Panc1 (cell line): ENCODE results near the gene KIF23. TPM values are rescaled to one million over a fixed set of nuclear protein-coding genes. Genes with fewer than 3 reads are reported as not detected.
A peak's percentile ranks its signal among the peaks of the same experiment; 100 is the strongest.

Experiments used
- ATAC-seq: fragments of 200-7000 bp; cut with Tn5 transposase; 2 replicates; pipeline ENCODE4 v1.9.1; 2020; ENCODE audit warnings: mild to moderate bottlenecking, moderate library complexity
- BruUV-seq: library from RNA; stranded (reverse); fragments of 400-500 nt; replicated peaks from 2 replicates; lab custom pipeline; 2021; lab: Mats Ljungman, UMichigan
- CTCF ChIA-PET: fragments of 300-600 bp; sonication (Branson Sonifier 250); formaldehyde crosslinking; loops from one replicate; lab custom pipeline; 2022; ENCODE audit warnings: antibody characterized with exemption; lab: Charles Lee
- POLR2A ChIA-PET: fragments of 300-600 bp; sonication (Branson Sonifier 250); formaldehyde crosslinking; loops from one replicate; lab custom pipeline; 2022; ENCODE audit warnings: antibody characterized with exemption; lab: Charles Lee
- DNase-seq: peaks from one replicate; pipeline ENCODE4 v3.0.0-alpha.2; 2010; ENCODE audit warnings: low read depth, low spot score
- H3K27ac ChIP-seq: 2 replicates; pipeline ENCODE4 v1.5.1; 2011; ENCODE audit warnings: mild to moderate bottlenecking, low read length, inconsistent platforms
- H3K27me3 ChIP-seq: fragments of 200-500 bp; sonication (Bioruptor generic); 2 replicates; pipeline ENCODE4 v1.6.0; 2014; ENCODE audit warnings: low read length, inconsistent platforms; ENCODE audit not compliant: control insufficient read depth, insufficient read depth
- H3K36me3 ChIP-seq: fragments of 200-500 bp; sonication (Bioruptor generic); 2 replicates; pipeline ENCODE4 v1.5.1; 2014; ENCODE audit warnings: inconsistent platforms, mild to moderate bottlenecking, low read length, moderate library complexity; ENCODE audit not compliant: control insufficient read depth, insufficient read depth
- H3K4me1 ChIP-seq: 2 replicates; pipeline ENCODE4 v1.5.1; 2011; ENCODE audit warnings: inconsistent platforms, mild to moderate bottlenecking, low read length, moderate library complexity; ENCODE audit not compliant: control insufficient read depth, insufficient read depth
- H3K4me3 ChIP-seq, 2 experiments: 2 replicates each; pipeline ENCODE4 v1.5.1; 2011 to 2012; ENCODE audit warnings: low read depth in 2 of 2, low read length in 2 of 2, mild to moderate bottlenecking in 2 of 2, inconsistent platforms in 1 of 2, moderate library complexity in 1 of 2
- H3K9me3 ChIP-seq: fragments of 200-500 bp; sonication (Bioruptor generic); 2 replicates; pipeline ENCODE4 v1.5.1; 2014; ENCODE audit warnings: low read depth, mild to moderate bottlenecking, inconsistent platforms, low read length, moderate library complexity; ENCODE audit not compliant: control insufficient read depth, insufficient read depth
- POLR2AphosphoS5 ChIP-seq: IDR thresholded peaks from 2 replicates; pipeline ENCODE4 v1.6.1; 2012; ENCODE audit warnings: mild to moderate bottlenecking, low read depth, low read length, moderate library complexity
- SIN3A ChIP-seq: IDR thresholded peaks from 2 replicates; pipeline ENCODE4 v1.6.1; 2012; ENCODE audit warnings: low read depth, mild to moderate bottlenecking, low read length, moderate library complexity, borderline replicate concordance; ENCODE audit not compliant: insufficient read depth
- TCF7L2 ChIP-seq: IDR thresholded peaks from 2 replicates; pipeline ENCODE4 v1.6.1; 2011; ENCODE audit warnings: mild to moderate bottlenecking, low read depth, low read length, inconsistent platforms
- in situ Hi-C: cut with HindIII; loops from 2 replicates; pipeline ENCODE4 v1.10.0; 2016; ENCODE audit warnings: low sequenced_read_pairs, low pct_unique_long_range_greater_than_20kb
- intact Hi-C: fragments of 100-400 bp; cut with micrococcal nuclease; formaldehyde crosslinking; loops from one replicate; pipeline ENCODE4 v1.10.0; 2022; ENCODE audit not compliant: unreplicated experiment
- total RNA-seq: library from RNA; stranded (reverse); gene quantifications from one replicate; pipeline ENCODE4 v1.2.1, GENCODE V29; 2021; ENCODE audit not compliant: unreplicated experiment
- TF ChIP-seq, protein P1 (sequence below), 2 experiments: IDR thresholded peaks; 2 replicates each; pipeline ENCODE4 v1.6.1; 2011 to 2012; ENCODE audit warnings: low read depth in 2 of 2, control low read depth in 1 of 2, low read length in 1 of 2, mild to moderate bottlenecking in 1 of 2, moderate library complexity in 1 of 2; ENCODE audit not compliant: insufficient read depth in 1 of 2
- TF ChIP-seq, protein P2 (sequence below): fragments of 450-650 bp; IDR thresholded peaks from 2 replicates; pipeline ENCODE4 v1.5.1; 2017; ENCODE audit warnings: mild to moderate bottlenecking

Gene KIF23
- total RNA-seq, 1 experiment from 2014 or later = 82.5 TPM

DNA sequence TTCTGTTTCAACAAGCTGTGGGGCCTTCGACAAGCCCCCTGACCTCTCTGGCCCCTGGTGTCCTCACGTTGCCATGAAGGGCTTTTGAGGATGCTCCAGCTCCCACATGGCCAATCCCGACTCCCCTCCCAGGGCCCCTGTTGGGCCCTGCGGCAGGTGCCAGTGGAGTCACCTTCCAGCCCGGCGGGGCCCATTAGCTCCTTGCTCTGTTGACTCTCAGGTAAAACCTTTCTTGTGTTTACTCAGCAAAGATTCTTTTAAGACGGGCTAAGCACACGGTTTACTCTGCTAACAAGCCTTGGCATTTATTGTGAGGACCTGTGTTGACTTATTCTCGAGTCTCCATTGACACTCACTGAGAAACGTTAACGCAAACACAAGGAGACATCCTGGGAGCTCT, 53.5 kb downstream of the KIF23 start:
- Histone ChIP-seq H3K4me3 (no peak overlapping the region), H3K27me3 (no peaks in the 10 kb centered on the region), H3K27ac (peak overlapping the region; percentile 18; the same call in 1 of the 2 replicates), H3K36me3 (no peaks in the 10 kb centered on the region), H3K9me3 (no peaks in the 10 kb centered on the region), H3K4me1 (peaks cover 36% of the 10 kb centered on the region)
- no TSS peak for BruUV-seq
- TF ChIP-seq TCF7L2 (no peak), SIN3A (no peak), POLR2AphosphoS5 (no peak)
- TF ChIP-seq, protein P1, sequence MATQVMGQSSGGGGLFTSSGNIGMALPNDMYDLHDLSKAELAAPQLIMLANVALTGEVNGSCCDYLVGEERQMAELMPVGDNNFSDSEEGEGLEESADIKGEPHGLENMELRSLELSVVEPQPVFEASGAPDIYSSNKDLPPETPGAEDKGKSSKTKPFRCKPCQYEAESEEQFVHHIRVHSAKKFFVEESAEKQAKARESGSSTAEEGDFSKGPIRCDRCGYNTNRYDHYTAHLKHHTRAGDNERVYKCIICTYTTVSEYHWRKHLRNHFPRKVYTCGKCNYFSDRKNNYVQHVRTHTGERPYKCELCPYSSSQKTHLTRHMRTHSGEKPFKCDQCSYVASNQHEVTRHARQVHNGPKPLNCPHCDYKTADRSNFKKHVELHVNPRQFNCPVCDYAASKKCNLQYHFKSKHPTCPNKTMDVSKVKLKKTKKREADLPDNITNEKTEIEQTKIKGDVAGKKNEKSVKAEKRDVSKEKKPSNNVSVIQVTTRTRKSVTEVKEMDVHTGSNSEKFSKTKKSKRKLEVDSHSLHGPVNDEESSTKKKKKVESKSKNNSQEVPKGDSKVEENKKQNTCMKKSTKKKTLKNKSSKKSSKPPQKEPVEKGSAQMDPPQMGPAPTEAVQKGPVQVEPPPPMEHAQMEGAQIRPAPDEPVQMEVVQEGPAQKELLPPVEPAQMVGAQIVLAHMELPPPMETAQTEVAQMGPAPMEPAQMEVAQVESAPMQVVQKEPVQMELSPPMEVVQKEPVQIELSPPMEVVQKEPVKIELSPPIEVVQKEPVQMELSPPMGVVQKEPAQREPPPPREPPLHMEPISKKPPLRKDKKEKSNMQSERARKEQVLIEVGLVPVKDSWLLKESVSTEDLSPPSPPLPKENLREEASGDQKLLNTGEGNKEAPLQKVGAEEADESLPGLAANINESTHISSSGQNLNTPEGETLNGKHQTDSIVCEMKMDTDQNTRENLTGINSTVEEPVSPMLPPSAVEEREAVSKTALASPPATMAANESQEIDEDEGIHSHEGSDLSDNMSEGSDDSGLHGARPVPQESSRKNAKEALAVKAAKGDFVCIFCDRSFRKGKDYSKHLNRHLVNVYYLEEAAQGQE (IDR thresholded peaks at IDR 0.05; ENCODE audit: insufficient read depth in 1 of 2, low read depth in 2 of 2, low read length in 1 of 2) = no peak
- TF ChIP-seq, protein P2, sequence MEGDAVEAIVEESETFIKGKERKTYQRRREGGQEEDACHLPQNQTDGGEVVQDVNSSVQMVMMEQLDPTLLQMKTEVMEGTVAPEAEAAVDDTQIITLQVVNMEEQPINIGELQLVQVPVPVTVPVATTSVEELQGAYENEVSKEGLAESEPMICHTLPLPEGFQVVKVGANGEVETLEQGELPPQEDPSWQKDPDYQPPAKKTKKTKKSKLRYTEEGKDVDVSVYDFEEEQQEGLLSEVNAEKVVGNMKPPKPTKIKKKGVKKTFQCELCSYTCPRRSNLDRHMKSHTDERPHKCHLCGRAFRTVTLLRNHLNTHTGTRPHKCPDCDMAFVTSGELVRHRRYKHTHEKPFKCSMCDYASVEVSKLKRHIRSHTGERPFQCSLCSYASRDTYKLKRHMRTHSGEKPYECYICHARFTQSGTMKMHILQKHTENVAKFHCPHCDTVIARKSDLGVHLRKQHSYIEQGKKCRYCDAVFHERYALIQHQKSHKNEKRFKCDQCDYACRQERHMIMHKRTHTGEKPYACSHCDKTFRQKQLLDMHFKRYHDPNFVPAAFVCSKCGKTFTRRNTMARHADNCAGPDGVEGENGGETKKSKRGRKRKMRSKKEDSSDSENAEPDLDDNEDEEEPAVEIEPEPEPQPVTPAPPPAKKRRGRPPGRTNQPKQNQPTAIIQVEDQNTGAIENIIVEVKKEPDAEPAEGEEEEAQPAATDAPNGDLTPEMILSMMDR = no peak
- ATAC-seq = no peak
- CTCF ChIA-PET = interaction anchor here (0.7 kb wide), 1 partner anchor 556 kb away, joined by 3 read pairs; no protein-coding TSS in a partner anchor
- in situ Hi-C loops (no loop called here), intact Hi-C loops (no loop called here)
- POLR2A ChIA-PET = interaction anchor here (0.6 kb wide), 1 partner anchor 537 kb away, joined by 3 read pairs; no protein-coding TSS in a partner anchor
- no peak for DNase-seq

DNA sequence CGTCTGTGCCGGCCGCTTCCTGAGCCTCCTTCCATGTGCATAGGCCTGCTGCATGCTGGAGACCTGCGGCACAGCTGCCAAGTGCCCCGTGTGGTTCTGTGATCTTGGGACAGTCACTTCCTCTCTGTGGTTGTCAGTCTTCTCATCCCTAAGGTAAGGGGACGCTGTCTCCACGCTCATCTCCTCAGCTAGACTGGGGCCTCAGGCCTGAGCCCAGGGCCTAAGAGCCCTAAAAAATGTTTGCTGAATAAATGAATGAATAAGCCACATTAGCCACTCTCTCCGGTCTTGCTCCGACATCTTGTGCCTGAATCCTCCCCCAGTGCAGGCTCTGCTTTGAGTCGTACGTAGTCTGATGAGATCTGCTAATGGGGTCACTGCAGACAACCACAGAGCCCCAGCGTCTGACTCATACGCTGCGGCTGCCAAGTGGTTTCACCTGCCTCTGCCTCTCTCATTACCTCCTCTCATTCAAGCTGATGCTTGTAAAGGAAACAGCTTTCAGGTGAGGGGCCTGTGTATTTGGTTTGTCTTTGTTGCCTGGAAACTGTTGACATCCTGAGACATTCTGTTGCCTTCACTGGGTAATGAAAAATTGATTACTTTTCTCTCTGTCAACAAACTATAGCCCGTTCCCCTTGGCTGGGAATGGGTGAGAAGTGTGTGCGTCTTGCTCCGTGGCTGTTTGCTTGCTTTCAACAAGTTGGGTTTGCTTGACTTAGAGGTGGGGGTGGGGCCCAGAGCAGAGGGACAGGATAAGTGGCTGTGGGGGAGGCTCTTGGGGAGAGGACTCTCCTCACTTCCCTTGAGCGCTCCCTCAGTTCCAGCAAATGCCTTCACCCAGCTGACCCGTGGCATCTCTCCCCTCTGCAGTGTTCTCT, 54.3 kb downstream of the KIF23 start:
- ChIA-PET POLR2A (interaction anchor here (0.6 kb wide), 2 partner anchors 259 to 536 kb away, joined by 3 to 4 read pairs; no protein-coding TSS in a partner anchor), CTCF (interaction anchor here (0.6 kb wide), 1 partner anchor 26 kb away, joined by 3 read pairs; no protein-coding TSS in a partner anchor)
- Histone ChIP-seq H3K27ac (0 out of 2 replicates have a peak overlapping the region, but pooled peaks have one; percentile 10), H3K9me3 (no peaks in the 10 kb centered on the region), H3K4me3 (no peak overlapping the region), H3K27me3 (no peaks in the 10 kb centered on the region), H3K36me3 (no peaks in the 10 kb centered on the region), H3K4me1 (peaks cover 30% of the 10 kb centered on the region)
- no TSS peak for BruUV-seq
- no peak for TF ChIP-seq SIN3A
- TF ChIP-seq, protein P2 = no peak
- TF ChIP-seq, protein P1 (IDR thresholded peaks at IDR 0.05; ENCODE audit: insufficient read depth in 1 of 2, low read depth in 2 of 2, low read length in 1 of 2) = no peak
- TF ChIP-seq POLR2AphosphoS5 = no peak
- TF ChIP-seq TCF7L2 = no peak
- ATAC-seq (0 out of 2 replicates have a peak, but pooled peaks have one; percentile 12), DNase-seq (no peak)
- intact Hi-C loops = no loop called here
- in situ Hi-C loops = no loop called here
